Parathyroid adenoma (tissue), 2 donors: ENCODE measurements around the gene RGS21.
"Not testable (repeated sequence)": the region's sequence is repeated elsewhere in the genome, so short reads cannot be mapped to it uniquely, and the experiment has no call there.

Source experiments
- H2AFZ ChIP-seq: fragments of 300-600 bp; sonication (generic); one replicate; pipeline ENCODE4 v1.7.0; 2017; ENCODE audit warnings: antibody characterized with exemption, mild to moderate bottlenecking
- H3K27ac ChIP-seq: fragments of 300-600 bp; sonication (generic); one replicate; pipeline ENCODE4 v1.7.0; 2017
- H3K27me3 ChIP-seq: fragments of 300-600 bp; sonication (generic); one replicate; pipeline ENCODE4 v1.7.0; 2017; ENCODE audit warnings: low read length; ENCODE audit not compliant: control insufficient read depth, insufficient read depth
- H3K36me3 ChIP-seq: fragments of 300-600 bp; sonication (generic); one replicate; pipeline ENCODE4 v1.7.0; 2017; ENCODE audit warnings: low read length; ENCODE audit not compliant: control insufficient read depth, insufficient read depth
- H3K4me1 ChIP-seq: fragments of 300-600 bp; sonication (generic); one replicate; pipeline ENCODE4 v1.7.0; 2017; ENCODE audit warnings: control low read depth
- H3K4me2 ChIP-seq: fragments of 300-600 bp; sonication (generic); one replicate; pipeline ENCODE4 v1.7.0; 2017; ENCODE audit warnings: low read length
- H3K4me3 ChIP-seq: fragments of 300-600 bp; sonication (generic); one replicate; pipeline ENCODE4 v1.7.0; 2017; ENCODE audit warnings: low read depth, low read length
- H3K79me2 ChIP-seq: fragments of 300-600 bp; sonication (generic); one replicate; pipeline ENCODE4 v1.7.0; 2017; ENCODE audit warnings: control low read depth
- H3K9ac ChIP-seq: fragments of 300-600 bp; sonication (generic); one replicate; pipeline ENCODE4 v1.7.0; 2017; ENCODE audit warnings: mild to moderate bottlenecking
- H3K9me3 ChIP-seq: fragments of 300-600 bp; sonication (generic); one replicate; pipeline ENCODE4 v1.7.0; 2017; ENCODE audit warnings: low read length; ENCODE audit not compliant: control insufficient read depth
- CTCF ChIP-seq: fragments of 300-600 bp; sonication (generic); IDR thresholded peaks from one replicate; pipeline ENCODE4 v1.7.0; 2017; ENCODE audit warnings: antibody characterized with exemption, mild to moderate bottlenecking
- donor health status: primary hyperparathyroidism.

The RGS21 gene

GRCh38 chr1:192277635-192278034, 39.2 kb upstream of the RGS21 start:
- Histone ChIP-seq H3K27ac (no peak overlapping the region), H3K9me3 (no peaks in the 10 kb centered on the region), H3K79me2 (no peaks in the 10 kb centered on the region), H2AFZ (no peak overlapping the region), H3K4me1 (no peaks in the 10 kb centered on the region), H3K4me3 (no peak overlapping the region), H3K9ac (no peak overlapping the region), H3K27me3 (no peaks in the 10 kb centered on the region), H3K4me2 (no peak overlapping the region), H3K36me3 (no peaks in the 10 kb centered on the region)
- no peak for TF ChIP-seq CTCF

- H3K27ac ChIP-seq: no peak overlapping the region
- H3K4me2 ChIP-seq: no peak overlapping the region
- no peaks in the 10 kb centered on the region for H3K9me3 ChIP-seq
- no peak for TF ChIP-seq CTCF
- H3K27me3 ChIP-seq: no peaks in the 10 kb centered on the region
- no peak overlapping the region for H3K9ac ChIP-seq
- no peaks in the 10 kb centered on the region for H3K79me2 ChIP-seq
- no peak overlapping the region for H3K4me3 ChIP-seq
- no peaks in the 10 kb centered on the region for H3K4me1 ChIP-seq
- no peak overlapping the region for H2AFZ ChIP-seq
- H3K36me3 ChIP-seq: no peaks in the 10 kb centered on the region
Measured at GRCh38 chr1:192284927-192285326, 31.9 kb upstream of the RGS21 start.

GRCh38 chr1:192303029-192303428, 13.8 kb upstream of the RGS21 start:
- Histone ChIP-seq H3K36me3 (peaks cover 6% of the 10 kb centered on the region), H3K27ac (no peak overlapping the region), H3K4me3 (no peak overlapping the region), H3K79me2 (no peaks in the 10 kb centered on the region), H3K9ac (no peak overlapping the region), H3K9me3 (no peaks in the 10 kb centered on the region), H3K4me1 (no peaks in the 10 kb centered on the region), H3K27me3 (no peaks in the 10 kb centered on the region), H2AFZ (no peak overlapping the region), H3K4me2 (no peak overlapping the region)
- no peak for TF ChIP-seq CTCF

GRCh38 chr1:192308314-192308713, 8.5 kb upstream of the RGS21 start:
- H3K27ac ChIP-seq, H3K79me2 ChIP-seq, H3K27me3 ChIP-seq, H3K4me3 ChIP-seq, H2AFZ ChIP-seq, H3K9ac ChIP-seq, H3K4me2 ChIP-seq, H3K36me3 ChIP-seq, H3K4me1 ChIP-seq, H3K9me3 ChIP-seq: not testable (repeated sequence)

- Histone ChIP-seq H2AFZ (no peak overlapping the region), H3K4me3 (no peak overlapping the region), H3K27me3 (no peaks in the 10 kb centered on the region), H3K27ac (no peak overlapping the region), H3K9me3 (no peaks in the 10 kb centered on the region), H3K4me1 (no peaks in the 10 kb centered on the region), H3K36me3 (peaks cover 6% of the 10 kb centered on the region), H3K4me2 (no peak overlapping the region), H3K9ac (no peak overlapping the region), H3K79me2 (no peaks in the 10 kb centered on the region)
- TF ChIP-seq CTCF: no peak
Measured at GRCh38 chr1:192311281-192311680, 5.5 kb upstream of the RGS21 start.
